Heart left ventricle (tissue), 16 donors: ENCODE data around the gene SGSM1. TPM values are rescaled to one million over a fixed set of nuclear protein-coding genes. Genes with fewer than 3 reads are reported as not detected.
A peak's percentile ranks its signal among the peaks of the same experiment; 100 is the strongest.

Experiments used
- ATAC-seq, 4 donors: fragments of 200-7000 bp; cut with Tn5 transposase; one replicate each; pipeline ENCODE4 v1.9.1; 2020 to 2022; ENCODE audit warnings: moderate library complexity in 4 of 4, mild to moderate bottlenecking in 3 of 4, moderate number of reproducible peaks in 1 of 4
- DNase-seq, 5 donors: peaks; one replicate each; pipeline ENCODE4 v3.0.0-alpha.2; 2020
- H3K27ac ChIP-seq, 12 donors: fragments of 200-600 bp; sonication (generic) in 4 of 12; one replicate each; pipeline versions ENCODE4 v1.5.0 to v1.8.0; 2016 to 2022; ENCODE audit warnings: mild to moderate bottlenecking in 2 of 12
- H3K27me3 ChIP-seq, 9 donors: fragments of 200-600 bp; sonication (generic) in 2 of 9; one replicate each; pipeline versions ENCODE4 v1.5.1 to v1.8.0; 2016 to 2022; ENCODE audit warnings: mild to moderate bottlenecking in 3 of 9
- H3K36me3 ChIP-seq, 9 donors: fragments of 200-600 bp; sonication (generic) in 2 of 9; one replicate each; pipeline versions ENCODE4 v1.5.0 to v1.8.0; 2018 to 2022; ENCODE audit warnings: mild to moderate bottlenecking in 2 of 9
- H3K4me1 ChIP-seq, 12 donors: fragments of 200-600 bp; sonication (generic) in 4 of 12; one replicate each; pipeline versions ENCODE4 v1.5.0 to v1.8.0; 2016 to 2022; ENCODE audit warnings: mild to moderate bottlenecking in 3 of 12
- H3K4me3 ChIP-seq, 12 donors: fragments of 200-600 bp; sonication (generic) in 4 of 12; one replicate each; pipeline versions ENCODE4 v1.5.0 to v1.8.0; 2017 to 2022; ENCODE audit warnings: mild to moderate bottlenecking in 9 of 12, moderate library complexity in 4 of 12
- H3K9me3 ChIP-seq, 12 donors: fragments of 200-600 bp; sonication (generic) in 4 of 12; one replicate each; pipeline versions ENCODE4 v1.5.0 to v1.8.0; 2016 to 2022; ENCODE audit warnings: mild to moderate bottlenecking in 1 of 12
- CTCF ChIP-seq, 12 donors: fragments of 200-600 bp; sonication (generic) in 4 of 12; IDR thresholded peaks; one replicate each; pipeline versions ENCODE4 v1.5.0 to v1.8.0; 2018 to 2022; ENCODE audit warnings: antibody characterized with exemption in 12 of 12, mild to moderate bottlenecking in 5 of 12
- POLR2A ChIP-seq, 2 donors: fragments of 450-650 bp; IDR thresholded peaks; one replicate each; pipeline ENCODE4 v1.6.1; 2017; ENCODE audit warnings: antibody characterized with exemption in 2 of 2, mild to moderate bottlenecking in 2 of 2, moderate library complexity in 2 of 2
- WGBS, 4 donors: extraction: QIAGEN DNeasy Blood & Tissue Kit in 2 of 4; methylation state at CpG; one replicate each; pipeline versions ENCODE4 v1.1.5 to v1.1.7; 2013 to 2018; 5-methylcytosine and 5-hydroxymethylcytosine counted together
- intact Hi-C, 10 donors: fragments of 100-400 bp; cut with DNase I; formaldehyde crosslinking; loops; one replicate each; pipeline versions ENCODE4 v1.11.1 to v1.14.2; 2022
- polyA plus RNA-seq, 2 donors: library from polyadenylated mRNA; stranded (reverse); fragments of 200-250 nt; gene quantifications; one replicate each; pipeline ENCODE4 v1.2.3, GENCODE V29; 2013
- total RNA-seq, 9 donors: library from RNA; depleted of rRNA in 2 of 9; stranded (reverse); fragments of >200 nt in 2 of 9; fragmentation: NEBNext Ultra II Directional in 3 of 9; extraction: Animal tissue kit (Norgen Biotek cat#: 25700) in 3 of 9; gene quantifications; one replicate each; pipeline versions ENCODE4 v1.1.0 to v1.2.4, GENCODE V29; 2016 to 2023
- donor health status: ischemic (EF 13 %, LVEDD 7.1; RV severe dilation, severe dysfunction).
- donor health status: healthy with polysubstance abuse.
- donor health status: DM: no; HTN: yes; CAD: no.
- donor health status: DM: no; HTN: no; CAD: no.
- donor health status: ischemic (EF 25% LVEDD 6.9; RV normal size, moderate dysfunction).
- donor health status: ischemic (EF 25% LVEDD 5.7; RV mildly dilated, moderate dysfunction).
- donor health status: healthy.
- donor health status: DM: yes; HTN: yes; CAD: no.
- donor health status: ischemic (EF 35%, LVEDD 5.7; RV mildly dilated, moderate dysfunction).
- donor health status: nonischemic (EF 11% LVEDD 7.7; RV severe dilation, severe dysfunction).
- donor health status: DM: yes; HTN: yes; CAD: no.
- donor health status: PGD.
- donor health status: ischemic (EF 29% LVEDD 5.4; RV normal size, mild dysfunction).
- donor health status: nonischemic (EF 23%, LVEDD 6.1; RV moderate dilation, normal function).

SGSM1 gene
- total and polyA plus RNA-seq, 11 donors: 2.1 to 11.0 (median 6.6) TPM

DNA sequence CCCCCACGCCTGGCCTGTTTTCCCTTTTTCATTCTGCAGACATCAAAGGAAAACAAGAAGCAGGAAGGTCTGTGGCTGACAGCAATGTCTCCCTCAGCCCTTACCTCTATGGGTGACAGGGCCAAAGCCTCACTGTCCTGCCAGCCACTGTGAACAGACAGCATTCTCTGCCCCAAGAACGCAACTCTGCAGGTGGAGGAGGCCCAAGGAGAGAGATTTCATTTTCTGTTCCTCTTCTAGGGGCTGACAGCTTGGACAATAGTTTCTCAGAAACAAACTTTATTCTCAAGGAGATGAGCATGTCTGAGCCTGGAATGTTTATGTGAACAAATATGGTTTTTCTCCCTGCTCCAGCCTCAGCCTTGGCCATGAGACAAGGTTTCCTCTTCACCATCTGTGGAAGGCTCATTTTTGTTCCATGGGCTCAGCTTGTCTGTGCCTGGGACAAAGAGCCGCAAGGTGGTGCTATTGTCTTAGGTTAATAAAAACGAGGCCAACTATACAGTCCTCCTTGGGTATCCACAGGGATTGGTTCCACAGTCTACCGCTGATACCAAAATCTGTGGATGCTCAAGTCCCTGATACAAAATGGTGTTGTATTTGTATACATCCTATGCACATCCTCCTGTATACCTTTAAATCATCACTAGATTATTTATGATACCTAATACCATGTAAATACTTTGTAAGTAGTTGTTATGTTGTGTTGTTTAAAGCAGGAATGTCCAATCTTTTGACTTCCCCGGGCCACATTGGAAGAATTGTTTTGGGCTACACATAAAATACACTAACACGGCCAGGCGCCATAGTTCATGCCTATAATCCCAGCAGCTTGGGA is 37.3 kb upstream of the SGSM1 start:
- Histone ChIP-seq H3K27ac (no peak overlapping the region), H3K4me3 (no peak overlapping the region), H3K27me3 (peaks cover 0 to 30% (median 8%) of the 10 kb centered on the region in 9 donors), H3K9me3 (no peaks in the 10 kb centered on the region), H3K4me1 (no peaks in the 10 kb centered on the region), H3K36me3 (no peaks in the 10 kb centered on the region)
- ATAC-seq: peak; percentile 67 to 94 (median 85)
- peak in 4 of 5 donors; percentile 31 to 48 (median 42) for DNase-seq
- TF ChIP-seq CTCF (IDR thresholded peaks at IDR 0.05): peak; percentile 35 to 77 (median 64)
- no peak for TF ChIP-seq POLR2A (IDR thresholded peaks at IDR 0.05)
- 53 to 58% (median 56%) methylated on average over 7 to 8 of the region's 8 CpGs for WGBS, 4 donors
- intact Hi-C loops: loop anchor here in 9 of 10 donors (2.0 to 10.0 kb wide), 7 partner anchors 80 to 289 kb away; no protein-coding TSS in a partner anchor

DNA sequence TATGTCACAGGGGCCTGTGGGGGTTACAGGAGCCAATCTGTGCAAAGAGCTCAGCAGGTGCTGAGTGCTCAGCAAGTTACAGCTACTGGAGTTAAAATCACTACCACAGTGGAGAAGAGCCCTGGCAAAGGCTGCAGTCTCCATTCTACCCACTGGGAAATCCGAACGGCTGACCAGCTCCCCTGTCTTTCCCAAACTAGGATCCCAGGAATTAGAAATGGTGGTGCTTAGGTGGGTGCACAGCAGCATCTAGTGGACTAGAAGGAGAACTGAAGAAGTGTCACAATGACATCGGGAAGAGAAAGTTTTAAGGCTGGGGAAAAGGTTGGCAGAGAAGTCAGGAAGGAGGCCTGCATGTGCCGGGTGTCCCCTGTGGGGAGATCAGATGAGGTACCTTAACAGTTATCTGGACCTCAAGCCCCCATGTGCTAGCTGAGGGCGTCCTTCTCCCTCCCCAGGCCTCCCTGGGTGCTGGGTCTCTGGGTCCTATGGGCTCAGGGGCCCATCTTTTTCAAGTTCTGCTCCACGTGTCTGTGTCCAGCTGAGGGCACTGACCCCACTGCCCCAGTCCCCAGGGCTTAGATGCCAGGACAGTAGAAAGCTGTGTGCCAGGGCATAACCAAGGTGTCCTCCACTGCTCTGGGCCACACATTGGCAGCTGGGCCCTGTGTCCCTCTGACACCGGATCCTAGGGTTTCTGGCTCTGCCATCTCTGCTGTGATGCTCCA is 33.4 kb upstream of the SGSM1 start:
- Histone ChIP-seq H3K27ac (no peak overlapping the region), H3K9me3 (no peaks in the 10 kb centered on the region), H3K4me1 (no peaks in the 10 kb centered on the region), H3K36me3 (no peaks in the 10 kb centered on the region), H3K4me3 (no peak overlapping the region), H3K27me3 (peaks cover 0 to 11% (median 0%) of the 10 kb centered on the region in 9 donors)
- ATAC-seq: peak in 2 of 4 donors; percentile 49 to 65
- TF ChIP-seq POLR2A (IDR thresholded peaks at IDR 0.05) (no peak), CTCF (IDR thresholded peaks at IDR 0.05) (peak in 10 of 12 donors; percentile 23 to 55 (median 34))
- 41 to 51% (median 45%) methylated on average over 7 of the region's 7 CpGs for WGBS, 4 donors
- intact Hi-C loops: loop anchor here in 3 of 10 donors (5.0 kb wide), 4 partner anchors 70 to 285 kb away; no protein-coding TSS in a partner anchor
- DNase-seq: no peak

GRCh38 chr22:24775769-24776492 is 30.1 kb upstream of the SGSM1 start:
- H3K27ac ChIP-seq: no peak overlapping the region
- peaks cover 0 to 11% (median 0%) of the 10 kb centered on the region in 9 donors for H3K27me3 ChIP-seq
- DNase-seq: no peak
- H3K4me1 ChIP-seq: no peaks in the 10 kb centered on the region
- H3K9me3 ChIP-seq: no peaks in the 10 kb centered on the region
- H3K36me3 ChIP-seq: no peaks in the 10 kb centered on the region
- TF ChIP-seq CTCF (IDR thresholded peaks at IDR 0.05) (no peak), POLR2A (IDR thresholded peaks at IDR 0.05) (no peak)
- WGBS, 4 donors: 42 to 57% (median 49%) methylated on average over 11 of the region's 11 CpGs
- no peak for ATAC-seq
- H3K4me3 ChIP-seq: no peak overlapping the region
- intact Hi-C loops: no loop called here
